Measurements from ENCODE around the gene MVK.

GRCh38 chr12:109615556-109616229 is 42.1 kb downstream of the MVK start:
- TF ChIP-seq CTCF (conservative IDR thresholded peaks at IDR 0.05 in 1 of 2, IDR thresholded peaks at IDR 0.05 in 1 of 2; ENCODE audit: extremely low read depth in 1 of 2, insufficient read depth in 1 of 2, low read depth in 1 of 2, low read length in 2 of 2) (no peak), EZH2 (IDR thresholded peaks at IDR 0.05; ENCODE audit: borderline replicate concordance, low read length) (no peak)
